HUES64 (cell line): ENCODE data around the gene CHIC2.

ENCODE experiments used
- H3K27ac ChIP-seq: 2 replicates; pipeline ENCODE4 v1.7.0; 2013; ENCODE audit warnings: low read depth, low read length, inconsistent platforms
- H3K27me3 ChIP-seq: 2 replicates; pipeline ENCODE4 v1.6.1; 2013; ENCODE audit warnings: mild to moderate bottlenecking, low read length; ENCODE audit not compliant: insufficient read depth
- H3K36me3 ChIP-seq: 2 replicates; pipeline ENCODE4 v1.6.1; 2013; ENCODE audit warnings: mild to moderate bottlenecking, low read length; ENCODE audit not compliant: insufficient read depth
- H3K4me1 ChIP-seq: 2 replicates; pipeline ENCODE4 v1.6.1; 2013; ENCODE audit warnings: mild to moderate bottlenecking, low read length, moderate library complexity; ENCODE audit not compliant: insufficient read depth
- H3K4me3 ChIP-seq: 2 replicates; pipeline ENCODE4 v1.5.1; 2013; ENCODE audit warnings: mild to moderate bottlenecking, low read length, moderate library complexity
- H3K9ac ChIP-seq: 2 replicates; pipeline ENCODE4 v1.6.1; 2013; ENCODE audit warnings: mild to moderate bottlenecking, low read depth, low read length
- H3K9me3 ChIP-seq: 2 replicates; pipeline ENCODE4 v1.6.1; 2013; ENCODE audit warnings: low read depth, low read length; ENCODE audit not compliant: insufficient read depth
- WGBS: fragments of 150-250, 120-280 bp; methylation state at CpG from one replicate; pipeline ENCODE4 v1.1.7; 2013; ENCODE audit warnings: missing lambda C conversion rate; 5-methylcytosine and 5-hydroxymethylcytosine counted together

CHIC2 gene

GRCh38 chr4:54092405-54093323 is 28.3 kb upstream of the CHIC2 start:
- Histone ChIP-seq H3K9ac (no peak overlapping the region), H3K4me1 (peaks cover 49% of the 10 kb centered on the region), H3K9me3 (no peaks in the 10 kb centered on the region), H3K27ac (no peak overlapping the region), H3K4me3 (peak overlapping the region; percentile 53), H3K27me3 (peaks cover 99% of the 10 kb centered on the region), H3K36me3 (no peaks in the 10 kb centered on the region)
- 18% methylated on average over 12 of the region's 13 CpGs for WGBS

DNA sequence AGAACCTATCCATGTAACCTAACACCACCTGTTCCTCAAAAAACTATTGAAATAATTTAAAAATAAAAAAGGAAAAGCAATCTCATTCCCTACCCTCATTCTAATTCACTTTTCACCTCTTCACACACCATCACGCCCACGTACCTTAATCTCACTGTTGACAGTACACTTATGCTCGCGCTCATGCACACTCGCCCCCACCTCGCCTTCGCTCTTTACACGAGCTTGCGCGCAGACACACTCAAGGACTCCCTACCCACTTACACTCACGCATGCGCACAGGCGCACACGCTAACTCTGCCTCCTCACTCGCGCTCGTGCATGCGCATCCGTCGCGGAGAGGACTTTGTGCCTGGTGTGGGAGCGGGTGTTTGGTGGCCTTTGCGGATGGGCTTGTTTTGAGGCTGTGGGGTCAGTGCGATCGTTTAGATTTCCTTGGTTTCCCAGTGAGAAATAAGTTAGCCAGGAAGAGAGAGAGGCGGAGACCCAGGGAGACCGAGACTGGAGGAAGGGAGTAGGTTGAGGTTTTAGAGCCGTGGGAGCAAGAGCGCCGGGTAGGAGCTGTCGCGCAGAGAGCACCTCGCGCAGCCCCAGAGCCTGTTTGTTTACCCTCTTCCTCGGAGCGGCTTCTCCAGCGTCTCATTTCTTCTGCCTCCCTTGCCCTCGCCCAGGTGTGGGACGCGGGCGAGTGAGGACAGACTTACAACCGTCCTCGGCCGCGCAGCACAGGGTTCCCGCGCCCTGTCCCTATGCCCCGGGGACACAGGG is 27.4 kb upstream of the CHIC2 start:
- WGBS: 2% methylated on average over 48 of the region's 48 CpGs
- Histone ChIP-seq H3K27me3 (peaks cover 98% of the 10 kb centered on the region), H3K27ac (no peak overlapping the region), H3K4me1 (peaks cover 44% of the 10 kb centered on the region), H3K4me3 (peak overlapping the region; percentile 53), H3K36me3 (no peaks in the 10 kb centered on the region), H3K9ac (no peak overlapping the region), H3K9me3 (no peaks in the 10 kb centered on the region)

- peaks cover 96% of the 10 kb centered on the region for H3K27me3 ChIP-seq
These were observed 26.6 kb upstream of the CHIC2 start for GRCh38 chr4:54090804-54091623.

DNA sequence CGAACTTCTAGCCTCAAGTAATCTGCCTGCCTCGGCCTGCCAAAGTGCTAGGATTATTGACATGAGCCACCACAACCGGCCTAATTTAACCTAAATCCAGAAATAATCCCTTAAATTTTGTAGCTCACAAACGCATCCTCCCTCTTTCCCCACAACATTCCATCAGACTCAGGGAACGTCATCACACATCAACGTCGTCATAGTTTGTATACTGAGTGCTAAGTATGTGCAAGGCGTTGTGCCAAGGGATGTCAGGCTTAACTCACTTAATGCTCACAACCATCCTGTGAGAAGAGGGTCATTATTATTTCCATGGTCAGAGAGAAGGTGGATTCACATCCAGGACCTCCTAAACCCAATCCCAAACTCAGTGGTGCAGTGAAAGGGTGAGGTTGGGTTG is 26.0 kb upstream of the CHIC2 start:
- WGBS: 83% methylated on average over 8 of the region's 8 CpGs
- H3K9me3 ChIP-seq: no peaks in the 10 kb centered on the region
- no peak overlapping the region for H3K27ac ChIP-seq
- H3K9ac ChIP-seq: no peak overlapping the region
- H3K4me3 ChIP-seq: no peak overlapping the region
- no peaks in the 10 kb centered on the region for H3K36me3 ChIP-seq
- H3K4me1 ChIP-seq: peaks cover 32% of the 10 kb centered on the region
- peaks cover 90% of the 10 kb centered on the region for H3K27me3 ChIP-seq

More at GRCh38 chr4:54090804-54091623, 26.6 kb upstream of the CHIC2 start:
- 24% methylated on average over 27 of the region's 27 CpGs for WGBS
- H3K9ac ChIP-seq: no peak overlapping the region
- peak overlapping the region; percentile 53 for H3K4me3 ChIP-seq
- peaks cover 38% of the 10 kb centered on the region for H3K4me1 ChIP-seq
- no peaks in the 10 kb centered on the region for H3K9me3 ChIP-seq
- no peak overlapping the region for H3K27ac ChIP-seq
- H3K36me3 ChIP-seq: no peaks in the 10 kb centered on the region

DNA sequence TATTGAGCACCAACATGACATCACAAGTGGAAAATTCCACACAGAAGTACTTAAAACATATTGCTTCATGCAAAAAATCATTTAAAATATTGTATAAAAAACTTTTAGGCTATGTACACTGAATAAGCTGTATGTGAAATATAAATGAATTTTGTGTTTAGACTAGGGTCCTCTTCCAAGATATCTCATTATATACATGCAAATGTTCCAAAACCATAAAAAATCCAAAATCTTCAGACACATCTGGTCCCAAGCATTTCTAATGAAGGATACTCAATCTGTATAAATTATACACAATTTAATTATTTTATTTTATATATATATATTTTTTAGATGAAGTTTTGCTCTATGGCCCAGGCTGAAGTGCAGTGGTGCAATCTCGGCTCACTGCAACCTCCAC is 25.5 kb upstream of the CHIC2 start:
- Histone ChIP-seq H3K27ac (no peak overlapping the region), H3K4me3 (no peak overlapping the region), H3K27me3 (peaks cover 84% of the 10 kb centered on the region), H3K9me3 (no peaks in the 10 kb centered on the region), H3K9ac (no peak overlapping the region), H3K36me3 (no peaks in the 10 kb centered on the region), H3K4me1 (peaks cover 26% of the 10 kb centered on the region)
- 94% methylated on average over 1 of the region's 1 CpG for WGBS

- Histone ChIP-seq H3K9ac (no peak overlapping the region), H3K4me3 (no peak overlapping the region), H3K27ac (no peak overlapping the region), H3K4me1 (no peaks in the 10 kb centered on the region), H3K36me3 (no peaks in the 10 kb centered on the region), H3K9me3 (no peaks in the 10 kb centered on the region), H3K27me3 (peaks cover 38% of the 10 kb centered on the region)
- WGBS: 96% methylated on average over 3 of the region's 3 CpGs
These were observed 20.9 kb upstream of the CHIC2 start for GRCh38 chr4:54085284-54085683.

- 86% methylated on average over 1 of the region's 1 CpG for WGBS
- Histone ChIP-seq H3K27ac (no peak overlapping the region), H3K4me3 (no peak overlapping the region), H3K9ac (no peak overlapping the region), H3K27me3 (peaks cover 9% of the 10 kb centered on the region; the same call in 1 of the 2 replicates), H3K36me3 (no peaks in the 10 kb centered on the region), H3K4me1 (no peaks in the 10 kb centered on the region), H3K9me3 (no peaks in the 10 kb centered on the region)
These were observed 17.8 kb upstream of the CHIC2 start for GRCh38 chr4:54082168-54082567.

DNA sequence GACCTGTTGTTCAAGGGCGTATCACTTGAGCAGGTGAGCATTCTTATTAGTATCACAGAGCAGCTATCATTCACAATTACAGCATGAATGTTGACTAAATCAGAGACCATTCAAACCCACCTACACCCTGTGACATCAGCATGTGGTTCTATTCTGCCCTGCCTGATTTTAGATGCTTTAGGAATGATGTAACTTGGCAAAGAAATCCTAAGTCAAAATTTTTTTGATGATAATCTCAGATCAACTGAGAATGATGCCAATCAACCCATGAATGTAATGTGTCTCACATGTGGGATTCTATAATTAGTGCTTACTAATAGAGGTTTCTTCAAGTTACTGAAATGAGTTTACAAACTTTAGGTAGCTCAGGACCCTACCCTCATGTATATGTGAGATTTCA is 13.4 kb upstream of the CHIC2 start:
- 97% methylated on average over 1 of the region's 1 CpG for WGBS
- H3K9me3 ChIP-seq: no peaks in the 10 kb centered on the region
- H3K27ac ChIP-seq: no peak overlapping the region
- H3K27me3 ChIP-seq: no peaks in the 10 kb centered on the region
- H3K4me1 ChIP-seq: no peaks in the 10 kb centered on the region
- no peak overlapping the region for H3K9ac ChIP-seq
- no peak overlapping the region for H3K4me3 ChIP-seq
- H3K36me3 ChIP-seq: no peaks in the 10 kb centered on the region

GRCh38 chr4:54076673-54077072 is 12.3 kb upstream of the CHIC2 start:
- no peak overlapping the region for H3K9ac ChIP-seq
- H3K36me3 ChIP-seq: no peaks in the 10 kb centered on the region
- H3K4me3 ChIP-seq: no peak overlapping the region
- no peak overlapping the region for H3K27ac ChIP-seq
- no peaks in the 10 kb centered on the region for H3K27me3 ChIP-seq
- H3K4me1 ChIP-seq: no peaks in the 10 kb centered on the region
- H3K9me3 ChIP-seq: no peaks in the 10 kb centered on the region

DNA sequence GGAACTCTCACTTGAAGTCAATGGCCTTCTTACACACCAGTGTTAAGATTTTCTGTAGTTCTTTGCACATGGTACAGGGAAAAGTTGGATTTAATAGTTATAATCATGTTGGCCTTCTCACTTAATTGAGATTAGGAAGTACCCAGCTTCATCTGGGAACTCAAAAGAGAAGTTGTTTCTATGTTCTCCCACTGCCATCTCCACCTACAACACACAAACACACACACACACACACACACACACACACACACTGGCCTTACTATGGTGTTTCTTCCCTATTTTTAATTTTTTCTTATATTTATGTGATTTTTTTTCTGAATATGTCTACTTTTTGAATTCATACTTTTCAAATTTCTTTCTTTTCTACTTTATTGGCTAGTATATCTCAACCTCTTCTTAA is 10.0 kb upstream of the CHIC2 start:
- Histone ChIP-seq H3K4me3 (no peak overlapping the region), H3K9me3 (no peaks in the 10 kb centered on the region), H3K9ac (no peak overlapping the region), H3K4me1 (no peaks in the 10 kb centered on the region), H3K27ac (no peak overlapping the region), H3K27me3 (no peaks in the 10 kb centered on the region), H3K36me3 (no peaks in the 10 kb centered on the region)
